IPS-18c (cell line): Measurements from ENCODE around the gene PNMA5.
"Not testable (repeated sequence)": the region's sequence is repeated elsewhere in the genome, so short reads cannot be mapped to it uniquely, and the experiment has no call there.

ENCODE experiments used
- H3K4me3 ChIP-seq: 2 replicates; pipeline ENCODE4 v1.7.0; 2013; ENCODE audit warnings: low read depth, mild to moderate bottlenecking, low read length, moderate library complexity; ENCODE audit not compliant: insufficient read depth
- H3K9me3 ChIP-seq: one replicate; pipeline ENCODE4 v1.6.1; 2013; ENCODE audit warnings: mild to moderate bottlenecking, low read length, moderate library complexity; ENCODE audit not compliant: control insufficient read depth, insufficient read depth

The PNMA5 gene

GRCh38 chrX:152987156-152987555 lies 6.8 kb downstream of the PNMA5 start:
- not testable (repeated sequence) for H3K9me3 ChIP-seq, H3K4me3 ChIP-seq

GRCh38 chrX:152985383-152985782 lies 8.5 kb downstream of the PNMA5 start:
- not testable (repeated sequence) for H3K9me3 ChIP-seq, H3K4me3 ChIP-seq

GRCh38 chrX:152968193-152968592 lies 25.7 kb downstream of the PNMA5 start:
- H3K9me3 ChIP-seq = peaks cover 7% of the 10 kb centered on the region

GRCh38 chrX:152960115-152960514 lies 33.8 kb downstream of the PNMA5 start:
- no peak overlapping the region for H3K4me3 ChIP-seq
- H3K9me3 ChIP-seq = peaks cover 13% of the 10 kb centered on the region

More at GRCh38 chrX:152968193-152968592, 25.7 kb downstream of the PNMA5 start:
- H3K4me3 ChIP-seq = no peak overlapping the region

GRCh38 chrX:152959626-152960025 lies 34.3 kb downstream of the PNMA5 start:
- Histone ChIP-seq H3K4me3 (no peak overlapping the region), H3K9me3 (peaks cover 13% of the 10 kb centered on the region)

- H3K9me3 ChIP-seq = peaks cover 13% of the 10 kb centered on the region
- H3K4me3 ChIP-seq = peak overlapping the region; percentile 31; the same call in 1 of the 2 replicates
These were observed 35.1 kb downstream of the PNMA5 start for GRCh38 chrX:152958524-152959465.

- Histone ChIP-seq H3K4me3 (no peak overlapping the region), H3K9me3 (peaks cover 13% of the 10 kb centered on the region)
These were observed 35.9 kb downstream of the PNMA5 start for GRCh38 chrX:152958047-152958446.

GRCh38 chrX:152950786-152951185 lies 43.1 kb downstream of the PNMA5 start:
- peaks cover 2% of the 10 kb centered on the region for H3K9me3 ChIP-seq

GRCh38 chrX:152949114-152949513 lies 44.8 kb downstream of the PNMA5 start:
- H3K9me3 ChIP-seq = peaks cover 5% of the 10 kb centered on the region
- H3K4me3 ChIP-seq = no peak overlapping the region

More at GRCh38 chrX:152950786-152951185, 43.1 kb downstream of the PNMA5 start:
- no peak overlapping the region for H3K4me3 ChIP-seq

GRCh38 chrX:152946681-152947080 lies 47.2 kb downstream of the PNMA5 start:
- Histone ChIP-seq H3K9me3 (peaks cover 5% of the 10 kb centered on the region), H3K4me3 (no peak overlapping the region)

- Histone ChIP-seq H3K9me3 (peaks cover 5% of the 10 kb centered on the region), H3K4me3 (no peak overlapping the region)
These were observed 48.6 kb downstream of the PNMA5 start for GRCh38 chrX:152945021-152945979.

GRCh38 chrX:152943826-152944225 lies 50.1 kb downstream of the PNMA5 start:
- Histone ChIP-seq H3K4me3 (no peak overlapping the region), H3K9me3 (peaks cover 2% of the 10 kb centered on the region)

GRCh38 chrX:152942077-152942442 lies 51.9 kb downstream of the PNMA5 start:
- peak overlapping the region; percentile 53; the same call in 1 of the 2 replicates for H3K4me3 ChIP-seq
- peaks cover 2% of the 10 kb centered on the region for H3K9me3 ChIP-seq

- Histone ChIP-seq H3K4me3 (peak overlapping the region; percentile 53), H3K9me3 (peaks cover 2% of the 10 kb centered on the region)
These were observed 52.4 kb downstream of the PNMA5 start for GRCh38 chrX:152941328-152942076.
